NCI-H128 (cell line): Measurements from ENCODE around the gene CEMIP2.

ENCODE experiments used
- DNase-seq: peaks from one replicate; lab custom pipeline; 2025; ENCODE audit not compliant: unreplicated experiment; lab: John Stamatoyannopoulos, UW

Gene CEMIP2

GRCh38 chr9:71648453-71648852 lies 119.9 kb downstream of the CEMIP2 start:
- no peak for DNase-seq

- DNase-seq, result no peak
These were observed 121.2 kb downstream of the CEMIP2 start for GRCh38 chr9:71647094-71647591.

GRCh38 chr9:71646131-71646530 lies 122.2 kb downstream of the CEMIP2 start:
- DNase-seq, result no peak

GRCh38 chr9:71644819-71645362 lies 123.4 kb downstream of the CEMIP2 start:
- DNase-seq, result no peak

GRCh38 chr9:71643330-71643729 lies 125.0 kb downstream of the CEMIP2 start:
- no peak for DNase-seq

- DNase-seq, result no peak
These were observed 126.3 kb downstream of the CEMIP2 start for GRCh38 chr9:71642056-71642455.

- no peak for DNase-seq
These were observed 129.7 kb downstream of the CEMIP2 start for GRCh38 chr9:71638627-71639026.

GRCh38 chr9:71637926-71638325 lies 130.4 kb downstream of the CEMIP2 start:
- no peak for DNase-seq

- DNase-seq, result no peak
These were observed 130.9 kb downstream of the CEMIP2 start for GRCh38 chr9:71637375-71637774.

- no peak for DNase-seq
These were observed 132.0 kb downstream of the CEMIP2 start for GRCh38 chr9:71636143-71636839.

GRCh38 chr9:71634752-71635151 lies 133.6 kb downstream of the CEMIP2 start:
- no peak for DNase-seq
